Peyer's patch (tissue), 4 donors: ENCODE data around the gene ITK.

Experiments used
- POLR2A ChIP-seq, 2 donors: fragments of 450-650 bp; IDR thresholded peaks; one replicate each; pipeline ENCODE4 v1.5.1; 2017; ENCODE audit warnings: antibody characterized with exemption in 2 of 2, mild to moderate bottlenecking in 2 of 2, moderate library complexity in 2 of 2
- TF ChIP-seq, protein P1 (sequence below), 6 experiments: fragments of 450-650 bp in 4 of 6; fragments of 200-600 bp in 2 of 6; sonication (generic) in 1 of 6; IDR thresholded peaks; one replicate each; pipeline ENCODE4 v1.5.1; 2017 to 2019; ENCODE audit warnings: antibody characterized with exemption in 6 of 6, mild to moderate bottlenecking in 3 of 6, moderate library complexity in 1 of 6

DNA sequence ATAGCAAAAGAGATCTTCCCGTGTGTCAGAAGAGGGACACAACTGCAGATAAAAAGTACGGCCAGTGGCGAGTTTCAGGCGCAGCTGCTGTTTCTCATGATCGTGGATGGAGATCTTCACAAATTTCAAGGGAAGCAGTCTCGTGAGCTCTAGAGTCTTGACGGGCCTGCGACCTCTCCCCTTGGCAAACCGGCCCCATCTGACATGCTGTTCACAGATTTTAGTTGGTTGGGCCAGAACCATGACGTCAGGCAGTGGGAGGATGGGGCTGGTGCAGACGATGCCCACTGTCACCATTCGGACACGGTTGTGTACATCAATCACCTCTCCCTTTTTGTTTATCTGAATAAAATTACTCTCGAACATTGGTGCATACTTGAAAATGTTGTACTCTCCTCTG is 15.0 kb upstream of the ITK start:
- TF ChIP-seq, protein P1, sequence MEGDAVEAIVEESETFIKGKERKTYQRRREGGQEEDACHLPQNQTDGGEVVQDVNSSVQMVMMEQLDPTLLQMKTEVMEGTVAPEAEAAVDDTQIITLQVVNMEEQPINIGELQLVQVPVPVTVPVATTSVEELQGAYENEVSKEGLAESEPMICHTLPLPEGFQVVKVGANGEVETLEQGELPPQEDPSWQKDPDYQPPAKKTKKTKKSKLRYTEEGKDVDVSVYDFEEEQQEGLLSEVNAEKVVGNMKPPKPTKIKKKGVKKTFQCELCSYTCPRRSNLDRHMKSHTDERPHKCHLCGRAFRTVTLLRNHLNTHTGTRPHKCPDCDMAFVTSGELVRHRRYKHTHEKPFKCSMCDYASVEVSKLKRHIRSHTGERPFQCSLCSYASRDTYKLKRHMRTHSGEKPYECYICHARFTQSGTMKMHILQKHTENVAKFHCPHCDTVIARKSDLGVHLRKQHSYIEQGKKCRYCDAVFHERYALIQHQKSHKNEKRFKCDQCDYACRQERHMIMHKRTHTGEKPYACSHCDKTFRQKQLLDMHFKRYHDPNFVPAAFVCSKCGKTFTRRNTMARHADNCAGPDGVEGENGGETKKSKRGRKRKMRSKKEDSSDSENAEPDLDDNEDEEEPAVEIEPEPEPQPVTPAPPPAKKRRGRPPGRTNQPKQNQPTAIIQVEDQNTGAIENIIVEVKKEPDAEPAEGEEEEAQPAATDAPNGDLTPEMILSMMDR (IDR thresholded peaks at IDR 0.05), result no peak
- TF ChIP-seq POLR2A (IDR thresholded peaks at IDR 0.05), result no peak
